Prostate gland (tissue), 2 donors: Measurements from ENCODE around the gene VPS9D1.

Experiments used
- CTCF ChIP-seq, 4 experiments: fragments of 200-600 bp in 2 of 4; fragments of 450-650 bp in 2 of 4; sonication (generic) in 2 of 4; IDR thresholded peaks; 1 replicate in 3 of 4; 2 replicates in 1 of 4; pipeline ENCODE4 v1.5.1; 2016 to 2019; ENCODE audit warnings: antibody characterized with exemption in 4 of 4, mild to moderate bottlenecking in 2 of 4, moderate library complexity in 2 of 4
- POLR2A ChIP-seq: fragments of 450-650 bp; IDR thresholded peaks from one replicate; pipeline ENCODE4 v1.6.1; 2016; ENCODE audit warnings: antibody characterized with exemption, mild to moderate bottlenecking

GRCh38 chr16:89765292-89765830, 44.7 kb upstream of the VPS9D1 start:
- no peak for TF ChIP-seq POLR2A
- no peak for TF ChIP-seq CTCF (IDR thresholded peaks at IDR 0.05)
